Karpas-422 (cell line): ENCODE results near the gene OCIAD1. TPM values are rescaled to one million over a fixed set of nuclear protein-coding genes. Genes with fewer than 3 reads are reported as not detected.
A peak's percentile ranks its signal among the peaks of the same experiment; 100 is the strongest.
"Not testable (repeated sequence)": the region's sequence is repeated elsewhere in the genome, so short reads cannot be mapped to it uniquely, and the experiment has no call there.

Experiments
- DNase-seq: peaks from one replicate; pipeline ENCODE4 v3.0.0-alpha.2; 2015
- H2AFZ ChIP-seq: fragments of 200-600 bp; sonication (generic); 2 replicates; pipeline ENCODE4 v1.6.1; 2014; ENCODE audit warnings: antibody characterized with exemption, low read length, mixed read lengths
- H3K27ac ChIP-seq: fragments of 200-600 bp; sonication (generic); 2 replicates; pipeline ENCODE4 v1.5.1; 2014; ENCODE audit warnings: mild to moderate bottlenecking, low read length, moderate library complexity
- H3K27me3 ChIP-seq: fragments of 200-600 bp; sonication (generic); 2 replicates; pipeline ENCODE4 v1.6.1; 2014; ENCODE audit warnings: low read length, mixed read lengths
- H3K36me3 ChIP-seq: fragments of 200-600 bp; sonication (generic); 2 replicates; pipeline ENCODE4 v1.6.1; 2014; ENCODE audit warnings: low read length, mixed read lengths; ENCODE audit not compliant: insufficient read depth
- H3K4me1 ChIP-seq: fragments of 200-600 bp; sonication (generic); 2 replicates; pipeline ENCODE4 v1.6.1; 2014; ENCODE audit warnings: mild to moderate bottlenecking, low read length, mixed read lengths
- H3K4me2 ChIP-seq: fragments of 200-600 bp; sonication (generic); 2 replicates; pipeline ENCODE4 v1.6.1; 2014; ENCODE audit warnings: low read length, low read depth, mild to moderate bottlenecking; ENCODE audit not compliant: poor library complexity, severe bottlenecking
- H3K4me3 ChIP-seq: fragments of 200-600 bp; sonication (generic); 2 replicates; pipeline ENCODE4 v1.5.1; 2014; ENCODE audit warnings: mild to moderate bottlenecking, antibody characterized with exemption, low read length, mixed read lengths
- H3K79me2 ChIP-seq: fragments of 200-600 bp; sonication (generic); 2 replicates; pipeline ENCODE4 v1.6.1; 2014; ENCODE audit warnings: mild to moderate bottlenecking, low read length, mixed read lengths
- H3K9ac ChIP-seq: fragments of 200-600 bp; sonication (generic); 2 replicates; pipeline ENCODE4 v1.6.0; 2014; ENCODE audit warnings: low read length
- H3K9me2 ChIP-seq: fragments of 200-600 bp; sonication (generic), shearing (Covaris generic); replicated peaks from 2 replicates; pipeline ENCODE4 v1.6.0; 2014; ENCODE audit warnings: mild to moderate bottlenecking, low read length, moderate library complexity; ENCODE audit not compliant: insufficient read depth
- H3K9me3 ChIP-seq: fragments of 300-700, 200-600 bp; sonication (generic); 2 replicates; pipeline ENCODE4 v1.6.1; 2014; ENCODE audit warnings: low read length, mixed read lengths
- H4K20me1 ChIP-seq: fragments of 200-600 bp; sonication (generic); 2 replicates; pipeline ENCODE4 v1.6.1; 2014; ENCODE audit warnings: mild to moderate bottlenecking, antibody characterized with exemption, low read length, low read depth; ENCODE audit not compliant: insufficient read depth
- total RNA-seq: library from RNA; depleted of rRNA; stranded (reverse); fragments of >200 nt; shearing (Covaris generic); gene quantifications from 2 replicates; pipeline ENCODE4 v1.2.3, GENCODE V29; 2014; ENCODE audit warnings: low replicate concordance

The OCIAD1 gene
- total RNA-seq, 1 experiment from 2014 or later, result 122 TPM

GRCh38 chr4:48854982-48855381 lies 24.1 kb downstream of the OCIAD1 start:
- Histone ChIP-seq H3K9ac (no peak overlapping the region), H2AFZ (no peak overlapping the region), H3K4me2 (no peak overlapping the region), H3K79me2 (0 out of 2 replicates have a peak, but pooled peaks cover 5% of the 10 kb centered on the region), H3K27me3 (no peaks in the 10 kb centered on the region), H3K27ac (no peak overlapping the region), H3K4me1 (no peaks in the 10 kb centered on the region), H3K4me3 (no peak overlapping the region), H3K9me3 (no peaks in the 10 kb centered on the region), H4K20me1 (no peaks in the 10 kb centered on the region), H3K9me2 (no peaks in the 10 kb centered on the region), H3K36me3 (peaks cover 63% of the 10 kb centered on the region)
- no peak for DNase-seq

- Histone ChIP-seq H3K27me3 (no peaks in the 10 kb centered on the region), H3K27ac (no peak overlapping the region), H3K9ac (no peak overlapping the region), H3K4me3 (no peak overlapping the region), H2AFZ (no peak overlapping the region), H3K79me2 (0 out of 2 replicates have a peak, but pooled peaks cover 5% of the 10 kb centered on the region), H4K20me1 (no peaks in the 10 kb centered on the region), H3K4me1 (no peaks in the 10 kb centered on the region), H3K9me3 (no peaks in the 10 kb centered on the region), H3K4me2 (no peak overlapping the region), H3K9me2 (no peaks in the 10 kb centered on the region), H3K36me3 (peaks cover 58% of the 10 kb centered on the region)
- DNase-seq, result no peak
Observed at GRCh38 chr4:48858130-48858529, 27.2 kb downstream of the OCIAD1 start.

GRCh38 chr4:48862038-48862437 lies 31.1 kb downstream of the OCIAD1 start:
- no peak overlapping the region for H2AFZ ChIP-seq
- no peak overlapping the region for H3K27ac ChIP-seq
- peaks cover 3% of the 10 kb centered on the region; the same call in 1 of the 2 replicates for H3K9me3 ChIP-seq
- no peaks in the 10 kb centered on the region for H3K9me2 ChIP-seq
- no peaks in the 10 kb centered on the region for H3K27me3 ChIP-seq
- H3K4me1 ChIP-seq, result no peaks in the 10 kb centered on the region
- H3K79me2 ChIP-seq, result no peaks in the 10 kb centered on the region
- no peak overlapping the region for H3K4me3 ChIP-seq
- no peaks in the 10 kb centered on the region for H4K20me1 ChIP-seq
- DNase-seq, result no peak
- peaks cover 27% of the 10 kb centered on the region for H3K36me3 ChIP-seq
- H3K9ac ChIP-seq, result no peak overlapping the region
- H3K4me2 ChIP-seq, result no peak overlapping the region

- Histone ChIP-seq H3K9me2 (no peaks in the 10 kb centered on the region), H3K79me2 (no peaks in the 10 kb centered on the region), H3K4me2 (no peak overlapping the region), H3K4me3 (no peak overlapping the region), H3K9me3 (peaks cover 3% of the 10 kb centered on the region; the same call in 1 of the 2 replicates), H3K27me3 (no peaks in the 10 kb centered on the region), H4K20me1 (no peaks in the 10 kb centered on the region), H3K27ac (no peak overlapping the region), H3K36me3 (peaks cover 26% of the 10 kb centered on the region), H3K9ac (no peak overlapping the region), H2AFZ (no peak overlapping the region), H3K4me1 (no peaks in the 10 kb centered on the region)
- DNase-seq, result no peak
Observed at GRCh38 chr4:48862661-48863060, 31.8 kb downstream of the OCIAD1 start.

GRCh38 chr4:48863728-48864127 lies 32.8 kb downstream of the OCIAD1 start:
- Histone ChIP-seq H3K4me2 (no peak overlapping the region), H3K9ac (no peak overlapping the region)
- no peak for DNase-seq

GRCh38 chr4:48864696-48865095 lies 33.8 kb downstream of the OCIAD1 start:
- not testable (repeated sequence) for H3K9me3 ChIP-seq, H4K20me1 ChIP-seq, DNase-seq, H3K4me2 ChIP-seq, H3K4me3 ChIP-seq, H3K4me1 ChIP-seq, H2AFZ ChIP-seq, H3K27me3 ChIP-seq, H3K9ac ChIP-seq, H3K79me2 ChIP-seq, H3K27ac ChIP-seq, H3K9me2 ChIP-seq
- peaks cover 11% of the 10 kb centered on the region for H3K36me3 ChIP-seq

More at GRCh38 chr4:48863728-48864127, 32.8 kb downstream of the OCIAD1 start:
- Histone ChIP-seq H3K9me2 (no peaks in the 10 kb centered on the region), H3K4me1 (no peaks in the 10 kb centered on the region), H3K27me3 (no peaks in the 10 kb centered on the region), H2AFZ (no peak overlapping the region), H3K9me3 (peaks cover 3% of the 10 kb centered on the region; the same call in 1 of the 2 replicates), H3K27ac (no peak overlapping the region), H4K20me1 (no peaks in the 10 kb centered on the region), H3K36me3 (peaks cover 17% of the 10 kb centered on the region), H3K79me2 (no peaks in the 10 kb centered on the region), H3K4me3 (no peak overlapping the region)

GRCh38 chr4:48877827-48878535 lies 47.1 kb downstream of the OCIAD1 start:
- no peaks in the 10 kb centered on the region for H3K27me3 ChIP-seq
- no peaks in the 10 kb centered on the region for H3K9me3 ChIP-seq
- no peaks in the 10 kb centered on the region for H3K79me2 ChIP-seq
- H3K4me2 ChIP-seq, result no peak overlapping the region
- H3K27ac ChIP-seq, result no peak overlapping the region
- no peaks in the 10 kb centered on the region for H4K20me1 ChIP-seq
- no peaks in the 10 kb centered on the region for H3K36me3 ChIP-seq
- DNase-seq, result peak; percentile 48
- H3K9me2 ChIP-seq, result no peaks in the 10 kb centered on the region
- H3K4me1 ChIP-seq, result no peaks in the 10 kb centered on the region
- H3K9ac ChIP-seq, result no peak overlapping the region
- H3K4me3 ChIP-seq, result no peak overlapping the region
- H2AFZ ChIP-seq, result no peak overlapping the region

GRCh38 chr4:48879561-48880442 lies 48.9 kb downstream of the OCIAD1 start:
- Histone ChIP-seq H3K27me3 (no peaks in the 10 kb centered on the region), H3K4me3 (no peak overlapping the region), H3K4me2 (no peak overlapping the region), H4K20me1 (no peaks in the 10 kb centered on the region), H3K9me3 (no peaks in the 10 kb centered on the region), H3K4me1 (no peaks in the 10 kb centered on the region), H3K9ac (no peak overlapping the region), H3K36me3 (no peaks in the 10 kb centered on the region), H3K9me2 (no peaks in the 10 kb centered on the region), H2AFZ (no peak overlapping the region), H3K79me2 (no peaks in the 10 kb centered on the region), H3K27ac (no peak overlapping the region)
- DNase-seq, result peak; percentile 37
